B cell (primary cell): Measurements from ENCODE around the gene CD93. TPM values are rescaled to one million over a fixed set of nuclear protein-coding genes. Genes with fewer than 3 reads are reported as not detected.

Experiments used
- ATAC-seq: fragments of 200-7000 bp; cut with Tn5 transposase; one replicate; pipeline ENCODE4 v1.10.0; 2021; ENCODE audit warnings: low read depth, mild to moderate bottlenecking, moderate number of reproducible peaks, moderate library complexity
- CTCF ChIA-PET: fragments of 350-600 bp; sonication (Branson Sonifier 250); formaldehyde crosslinking; loops from one replicate; lab custom pipeline; 2021; ENCODE audit warnings: antibody characterized with exemption, inconsistent platforms; lab: Charles Lee
- POLR2A ChIA-PET: fragments of 350-600 bp; sonication (Branson Sonifier 250); formaldehyde crosslinking; loops from one replicate; lab custom pipeline; 2021; ENCODE audit warnings: antibody characterized with exemption; lab: Charles Lee
- DNase-seq: peaks from one replicate; pipeline ENCODE4 v3.0.0; 2013
- H2AFZ ChIP-seq: 2 replicates; pipeline ENCODE4 v1.6.1; 2012; ENCODE audit warnings: mild to moderate bottlenecking, low read depth, low read length; ENCODE audit not compliant: insufficient read depth, poor library complexity, severe bottlenecking
- H3K27ac ChIP-seq, 2 donors: 1 replicate in 1 of 2; 2 replicates in 1 of 2; pipeline ENCODE4 v1.5.1; 2012 to 2013; ENCODE audit warnings: low read length in 2 of 2, mild to moderate bottlenecking in 2 of 2, moderate library complexity in 1 of 2
- H3K27me3 ChIP-seq, 4 experiments: fragments of 200-600 bp in 1 of 4; sonication (generic) in 1 of 4; replicated peaks in 1 of 4; 1 replicate in 2 of 4; 2 replicates in 2 of 4; pipeline versions ENCODE4 v1.6.1 to v1.7.0; 2013 to 2016; ENCODE audit warnings: low read length in 3 of 4, mild to moderate bottlenecking in 2 of 4, mixed read lengths in 1 of 4, moderate library complexity in 1 of 4; ENCODE audit not compliant: insufficient read depth in 4 of 4, control insufficient read depth in 3 of 4; ENCODE audit errors: control extremely low read depth in 1 of 4
- H3K36me3 ChIP-seq, 2 experiments: replicated peaks in 1 of 2; 1 replicate in 1 of 2; 2 replicates in 1 of 2; pipeline versions ENCODE4 v1.6.1 to v1.7.1; 2013; ENCODE audit warnings: low read length in 1 of 2; ENCODE audit not compliant: insufficient read depth in 2 of 2, control insufficient read depth in 1 of 2; ENCODE audit errors: control extremely low read depth in 1 of 2, extremely low read depth in 1 of 2
- H3K4me1 ChIP-seq, 2 donors: fragments of 200-600 bp in 1 of 2; sonication (generic) in 1 of 2; 1 replicate in 1 of 2; 2 replicates in 1 of 2; pipeline versions ENCODE4 v1.5.1 to v1.6.1; 2013 to 2017; ENCODE audit warnings: low read length in 2 of 2; ENCODE audit not compliant: control insufficient read depth in 2 of 2, insufficient read depth in 2 of 2
- H3K4me2 ChIP-seq: replicated peaks from 2 replicates; pipeline ENCODE3; 2012; ENCODE audit warnings: mild to moderate bottlenecking, low read depth, low read length; ENCODE audit not compliant: poor library complexity, severe bottlenecking
- H3K4me3 ChIP-seq, 5 experiments: fragments of 200-600 bp in 1 of 5; sonication (generic) in 1 of 5; 1 replicate in 3 of 5; 2 replicates in 2 of 5; pipeline versions ENCODE4 v1.5.1 to v1.7.0; 2011 to 2016; ENCODE audit warnings: low read length in 4 of 5, mild to moderate bottlenecking in 4 of 5, low read depth in 2 of 5, control low read depth in 1 of 5, moderate library complexity in 1 of 5; ENCODE audit not compliant: insufficient read depth in 1 of 5; ENCODE audit errors: control extremely low read depth in 1 of 5, extremely low read depth in 1 of 5
- H3K79me2 ChIP-seq: fragments of 200-600 bp; sonication (generic); one replicate; pipeline ENCODE4 v1.6.0; 2016; ENCODE audit warnings: low read length; ENCODE audit not compliant: control insufficient read depth, insufficient read depth
- H3K9ac ChIP-seq: fragments of 200-600 bp; sonication (generic); 2 replicates; pipeline ENCODE4 v1.6.1; 2017; ENCODE audit warnings: mild to moderate bottlenecking, low read length, moderate library complexity
- H3K9me3 ChIP-seq, 3 donors: one replicate each; pipeline versions ENCODE4 v1.6.1 to v1.7.1; 2013; ENCODE audit warnings: low read length in 2 of 3; ENCODE audit not compliant: control insufficient read depth in 2 of 3, insufficient read depth in 1 of 3; ENCODE audit errors: control extremely low read depth in 1 of 3
- H4K20me1 ChIP-seq: 2 replicates; pipeline ENCODE4 v1.6.0; 2012; ENCODE audit warnings: mild to moderate bottlenecking, low read length; ENCODE audit not compliant: insufficient read depth, control insufficient read depth, poor library complexity, severe bottlenecking
- H3K27ac Mint-ChIP-seq: one replicate; pipeline ENCODE4 v1.8.0; 2021; ENCODE audit warnings: mixed read lengths
- H3K27me3 Mint-ChIP-seq: one replicate; pipeline ENCODE4 v1.8.0; 2021; ENCODE audit warnings: mixed read lengths
- H3K4me1 Mint-ChIP-seq: one replicate; pipeline ENCODE4 v1.8.0; 2021; ENCODE audit warnings: mixed read lengths
- H3K4me3 Mint-ChIP-seq: one replicate; pipeline ENCODE4 v1.8.0; 2021; ENCODE audit warnings: mixed read lengths
- H3K9me3 Mint-ChIP-seq: one replicate; pipeline ENCODE4 v1.8.0; 2022; ENCODE audit warnings: mixed read lengths; ENCODE audit not compliant: insufficient read depth
- EZH2 ChIP-seq: IDR thresholded peaks from 2 replicates; pipeline ENCODE4 v1.6.1; 2012; ENCODE audit warnings: borderline replicate concordance, low read depth, mild to moderate bottlenecking, moderate library complexity, low read length; ENCODE audit not compliant: insufficient read depth, poor library complexity, severe bottlenecking
- WGBS: methylation state at CpG from one replicate; pipeline ENCODE4 v1.1.5; 2013; ENCODE audit warnings: missing lambda C conversion rate; ENCODE audit not compliant: insufficient coverage; 5-methylcytosine and 5-hydroxymethylcytosine counted together
- intact Hi-C: fragments of 100-400 bp; cut with micrococcal nuclease; formaldehyde crosslinking; loops from one replicate; pipeline ENCODE4 v1.10.0; 2022
- polyA plus RNA-seq: library from polyadenylated mRNA; depleted of rRNA; stranded (reverse); fragments of >200 nt; gene quantifications from 2 replicates; pipeline ENCODE4 v1.2.3, GENCODE V29; 2012
- total RNA-seq, 2 donors: library from RNA; stranded (reverse); fragments of 120-200 nt in 1 of 2; gene quantifications; 1 replicate in 1 of 2; 2 replicates in 1 of 2; pipeline versions ENCODE4 v1.2.3 to v1.2.4, GENCODE V29; 2013 to 2022
- TF ChIP-seq, protein P1 (sequence below): fragments of 200-600 bp; IDR thresholded peaks from one replicate; pipeline ENCODE4 v1.8.0; 2022; ENCODE audit warnings: antibody characterized with exemption, mild to moderate bottlenecking

Gene CD93
- total and polyA plus RNA-seq, 2 donors (not counting 1 experiment from before 2014, with no cell fraction given): 0.12 to 0.51 TPM

- no peaks in the 10 kb centered on the region for H3K9me3 Mint-ChIP-seq
- H3K4me3 Mint-ChIP-seq: no peak overlapping the region
- Histone ChIP-seq H3K4me3 (no peak overlapping the region), H3K36me3 (no peaks in the 10 kb centered on the region), H4K20me1 (no peaks in the 10 kb centered on the region), H3K4me1 (no peaks in the 10 kb centered on the region), H3K9ac (no peak overlapping the region), H3K4me2 (no peak overlapping the region), H3K79me2 (no peaks in the 10 kb centered on the region), H3K9me3 (peaks cover 0 to 2% (median 0%) of the 10 kb centered on the region in 3 donors), H3K27me3 (no peaks in the 10 kb centered on the region), H3K27ac (no peak overlapping the region), H2AFZ (no peak overlapping the region)
- no peak for ATAC-seq
- H3K27me3 Mint-ChIP-seq: peaks cover 18% of the 10 kb centered on the region
- no peak overlapping the region for H3K27ac Mint-ChIP-seq
- ChIA-PET POLR2A (no interaction called here), CTCF (interaction anchor here (1.0 kb wide), 1 partner anchor 30 kb away, joined by 3 read pairs; no protein-coding TSS in a partner anchor)
- no peak for DNase-seq
- TF ChIP-seq, protein P1, sequence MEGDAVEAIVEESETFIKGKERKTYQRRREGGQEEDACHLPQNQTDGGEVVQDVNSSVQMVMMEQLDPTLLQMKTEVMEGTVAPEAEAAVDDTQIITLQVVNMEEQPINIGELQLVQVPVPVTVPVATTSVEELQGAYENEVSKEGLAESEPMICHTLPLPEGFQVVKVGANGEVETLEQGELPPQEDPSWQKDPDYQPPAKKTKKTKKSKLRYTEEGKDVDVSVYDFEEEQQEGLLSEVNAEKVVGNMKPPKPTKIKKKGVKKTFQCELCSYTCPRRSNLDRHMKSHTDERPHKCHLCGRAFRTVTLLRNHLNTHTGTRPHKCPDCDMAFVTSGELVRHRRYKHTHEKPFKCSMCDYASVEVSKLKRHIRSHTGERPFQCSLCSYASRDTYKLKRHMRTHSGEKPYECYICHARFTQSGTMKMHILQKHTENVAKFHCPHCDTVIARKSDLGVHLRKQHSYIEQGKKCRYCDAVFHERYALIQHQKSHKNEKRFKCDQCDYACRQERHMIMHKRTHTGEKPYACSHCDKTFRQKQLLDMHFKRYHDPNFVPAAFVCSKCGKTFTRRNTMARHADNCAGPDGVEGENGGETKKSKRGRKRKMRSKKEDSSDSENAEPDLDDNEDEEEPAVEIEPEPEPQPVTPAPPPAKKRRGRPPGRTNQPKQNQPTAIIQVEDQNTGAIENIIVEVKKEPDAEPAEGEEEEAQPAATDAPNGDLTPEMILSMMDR: no peak
- no peak for TF ChIP-seq EZH2
- no peaks in the 10 kb centered on the region for H3K4me1 Mint-ChIP-seq
- WGBS: 88% methylated on average over 1 of the region's 3 CpGs
- intact Hi-C loops: no loop called here
Measured at GRCh38 chr20:23115822-23116221, 29.7 kb upstream of the CD93 start.

DNA sequence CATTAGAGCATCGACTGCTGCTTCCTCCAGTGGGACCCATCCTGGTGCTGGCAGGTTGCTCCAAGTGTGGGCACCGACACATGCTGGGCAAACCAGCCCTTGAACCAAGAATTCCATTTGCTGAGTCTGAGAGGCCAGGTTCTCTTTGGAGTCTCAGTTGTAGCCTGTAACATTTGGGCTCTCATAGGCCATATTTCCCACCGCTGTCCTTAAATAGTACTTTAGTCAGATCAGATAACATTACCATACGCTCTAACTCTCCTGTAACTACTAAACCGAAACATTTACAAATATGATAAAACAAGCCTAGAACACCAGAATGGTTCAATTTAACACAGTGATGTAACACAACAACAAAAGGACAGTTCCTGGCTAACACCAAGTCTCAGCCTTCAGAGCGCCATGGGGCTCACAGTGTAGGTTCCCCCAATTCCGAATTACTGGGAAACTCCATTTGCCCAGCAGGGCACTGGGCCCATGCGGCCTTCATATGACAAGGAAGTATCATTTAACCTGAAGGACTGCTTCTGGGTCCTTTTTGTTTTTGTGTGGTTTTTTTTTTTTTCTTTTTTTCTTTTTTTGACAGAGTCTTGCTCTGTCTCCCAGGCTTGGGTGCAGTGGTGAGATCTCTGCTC is 28.4 kb upstream of the CD93 start:
- ChIA-PET POLR2A (no interaction called here), CTCF (no interaction called here)
- H4K20me1 ChIP-seq: no peaks in the 10 kb centered on the region
- no peaks in the 10 kb centered on the region for H3K36me3 ChIP-seq
- no peak overlapping the region for H3K9ac ChIP-seq
- H3K4me1 Mint-ChIP-seq: no peaks in the 10 kb centered on the region
- H3K27me3 Mint-ChIP-seq: peaks cover 14% of the 10 kb centered on the region
- no peak overlapping the region for H3K27ac ChIP-seq
- DNase-seq (no peak), ATAC-seq (no peak)
- H3K4me3 Mint-ChIP-seq: no peak overlapping the region
- H3K27me3 ChIP-seq: no peaks in the 10 kb centered on the region
- TF ChIP-seq EZH2: no peak
- TF ChIP-seq, protein P1: no peak
- no peaks in the 10 kb centered on the region for H3K79me2 ChIP-seq
- no peak overlapping the region for H3K27ac Mint-ChIP-seq
- H3K4me3 ChIP-seq: no peak overlapping the region
- no peaks in the 10 kb centered on the region for H3K9me3 Mint-ChIP-seq
- no peak overlapping the region for H3K4me2 ChIP-seq
- intact Hi-C loops: no loop called here
- 91% methylated on average over 7 of the region's 8 CpGs for WGBS
- H3K9me3 ChIP-seq: no peaks in the 10 kb centered on the region
- no peak overlapping the region for H2AFZ ChIP-seq
- no peaks in the 10 kb centered on the region for H3K4me1 ChIP-seq
